HEK293T (cell line): ENCODE data around the gene NPAS3.
A peak's percentile ranks its signal among the peaks of the same experiment; 100 is the strongest.

Experiments
- CTCF ChIA-PET: fragments of 350-600 bp; formaldehyde crosslinking; extraction: SDS; loops from one replicate; lab custom pipeline; 2021; ENCODE audit warnings: antibody characterized with exemption, inconsistent platforms; lab: Yijun Ruan, JAX
- POLR2A ChIA-PET: fragments of 350-600 bp; formaldehyde crosslinking; extraction: SDS; loops from one replicate; lab custom pipeline; 2020; ENCODE audit warnings: antibody characterized with exemption, inconsistent platforms; lab: Yijun Ruan, JAX
- DNase-seq: peaks from one replicate; pipeline ENCODE4 v3.0.0; 2012; ENCODE audit warnings: mixed read lengths; ENCODE audit errors: extremely low spot score
- ARNT ChIP-seq: fragments of 450-650 bp; IDR thresholded peaks from 2 replicates; pipeline ENCODE4 v1.6.1; 2017; ENCODE audit warnings: mild to moderate bottlenecking
- BHLHE40 ChIP-seq: fragments of 450-650 bp; IDR thresholded peaks from 2 replicates; pipeline ENCODE4 v1.6.1; 2016; ENCODE audit warnings: mild to moderate bottlenecking, moderate library complexity, borderline replicate concordance
- CTBP1 ChIP-seq: fragments of 450-650 bp; IDR thresholded peaks from 2 replicates; pipeline ENCODE4 v1.6.1; 2016; ENCODE audit warnings: borderline replicate concordance
- ELF4 ChIP-seq: fragments of 450-650 bp; IDR thresholded peaks from 2 replicates; pipeline ENCODE4 v1.6.1; 2017; ENCODE audit warnings: antibody characterized with exemption
- FOXA1 ChIP-seq: fragments of 450-650 bp; IDR thresholded peaks from 2 replicates; pipeline ENCODE4 v1.6.1; 2016; ENCODE audit warnings: mild to moderate bottlenecking
- FOXK2 ChIP-seq: fragments of 450-650 bp; IDR thresholded peaks from 2 replicates; pipeline ENCODE4 v1.6.1; 2016; ENCODE audit warnings: mild to moderate bottlenecking
- FOXM1 ChIP-seq: fragments of 450-650 bp; IDR thresholded peaks from 2 replicates; pipeline ENCODE4 v1.6.1; 2017; ENCODE audit warnings: mild to moderate bottlenecking, borderline replicate concordance
- HDGF ChIP-seq: fragments of 450-650 bp; IDR thresholded peaks from 2 replicates; pipeline ENCODE4 v1.6.1; 2017; ENCODE audit warnings: antibody characterized with exemption, borderline replicate concordance
- L3MBTL2 ChIP-seq: fragments of 450-650 bp; conservative IDR thresholded peaks from 2 replicates; pipeline ENCODE4 v1.6.1; 2016; ENCODE audit warnings: mild to moderate bottlenecking
- LEF1 ChIP-seq: fragments of 450-650 bp; IDR thresholded peaks from 2 replicates; pipeline ENCODE4 v1.6.1; 2017; ENCODE audit warnings: mild to moderate bottlenecking, borderline replicate concordance
- NFRKB ChIP-seq: fragments of 450-650 bp; IDR thresholded peaks from 2 replicates; pipeline ENCODE4 v1.6.1; 2016; ENCODE audit warnings: mild to moderate bottlenecking, moderate library complexity
- SP1 ChIP-seq: fragments of 450-650 bp; IDR thresholded peaks from 2 replicates; pipeline ENCODE4 v1.6.1; 2017
- SUZ12 ChIP-seq: fragments of 450-650 bp; IDR thresholded peaks from 2 replicates; pipeline ENCODE4 v1.6.1; 2016; ENCODE audit warnings: mild to moderate bottlenecking
- TARDBP ChIP-seq: fragments of 450-650 bp; IDR thresholded peaks from 2 replicates; pipeline ENCODE4 v1.6.1; 2016
- ZNF384 ChIP-seq: fragments of 450-650 bp; IDR thresholded peaks from 2 replicates; pipeline ENCODE4 v1.6.1; 2016
- TF ChIP-seq, protein P1 (sequence below): fragments of 450-650 bp; IDR thresholded peaks from 2 replicates; pipeline ENCODE4 v1.6.1; 2016

Gene NPAS3

DNA sequence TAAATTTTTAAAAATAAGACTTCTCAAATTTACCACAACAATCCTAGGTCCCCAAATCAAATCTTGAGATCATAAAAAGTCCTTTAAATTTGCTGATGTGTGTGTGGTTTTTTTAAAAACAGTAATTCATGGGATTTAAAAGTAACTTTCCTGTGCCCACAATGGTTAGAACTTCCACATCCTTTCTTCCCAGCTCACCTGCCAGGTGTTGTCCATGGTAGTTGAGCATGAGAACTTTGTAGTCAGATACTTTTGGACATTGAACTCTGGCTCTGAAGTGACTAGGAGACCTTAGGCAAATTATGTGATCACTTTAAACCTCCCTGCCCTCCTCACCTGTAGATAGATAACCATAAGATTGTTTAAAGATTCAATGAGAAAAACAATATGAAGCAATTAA is 253.2 kb downstream of the NPAS3 start:
- CTCF ChIA-PET = no interaction called here
- TF ChIP-seq L3MBTL2 = no peak
- no peak for TF ChIP-seq BHLHE40
- no peak for TF ChIP-seq ZNF384
- no peak for TF ChIP-seq FOXM1
- no peak for TF ChIP-seq LEF1
- TF ChIP-seq NFRKB = no peak
- TF ChIP-seq, protein P1, sequence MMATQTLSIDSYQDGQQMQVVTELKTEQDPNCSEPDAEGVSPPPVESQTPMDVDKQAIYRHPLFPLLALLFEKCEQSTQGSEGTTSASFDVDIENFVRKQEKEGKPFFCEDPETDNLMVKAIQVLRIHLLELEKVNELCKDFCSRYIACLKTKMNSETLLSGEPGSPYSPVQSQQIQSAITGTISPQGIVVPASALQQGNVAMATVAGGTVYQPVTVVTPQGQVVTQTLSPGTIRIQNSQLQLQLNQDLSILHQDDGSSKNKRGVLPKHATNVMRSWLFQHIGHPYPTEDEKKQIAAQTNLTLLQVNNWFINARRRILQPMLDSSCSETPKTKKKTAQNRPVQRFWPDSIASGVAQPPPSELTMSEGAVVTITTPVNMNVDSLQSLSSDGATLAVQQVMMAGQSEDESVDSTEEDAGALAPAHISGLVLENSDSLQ = no peak
- no peak for TF ChIP-seq CTBP1
- no peak for TF ChIP-seq TARDBP
- TF ChIP-seq SP1 = no peak
- no peak for TF ChIP-seq FOXA1
- no peak for TF ChIP-seq HDGF
- DNase-seq = no peak
- POLR2A ChIA-PET = interaction anchor here (1.0 kb wide), 1 partner anchor 21 kb away, joined by 3 read pairs; no protein-coding TSS in a partner anchor

GRCh38 chr14:33194551-33194950 is 255.9 kb downstream of the NPAS3 start:
- ChIA-PET CTCF (no interaction called here), POLR2A (no interaction called here)
- no peak for TF ChIP-seq ZNF384
- TF ChIP-seq FOXA1 = no peak
- no peak for TF ChIP-seq FOXK2
- TF ChIP-seq FOXM1 = no peak
- TF ChIP-seq ELF4 = no peak
- TF ChIP-seq SP1 = no peak
- DNase-seq = no peak

- TF ChIP-seq BHLHE40 (no peak), ZNF384 (no peak), L3MBTL2 (no peak), FOXA1 (no peak)
- ChIA-PET CTCF (interaction anchor here (0.6 kb wide), 1 partner anchor 1927 kb away, joined by 3 read pairs; no protein-coding TSS in a partner anchor), POLR2A (no interaction called here)
- no peak for DNase-seq
These were observed 260.0 kb downstream of the NPAS3 start for GRCh38 chr14:33198684-33199083.

GRCh38 chr14:33201116-33201515 is 262.4 kb downstream of the NPAS3 start:
- CTCF ChIA-PET = no interaction called here
- DNase-seq = no peak
- POLR2A ChIA-PET = no interaction called here
- TF ChIP-seq SUZ12 = no peak

GRCh38 chr14:33206981-33207380 is 268.3 kb downstream of the NPAS3 start:
- POLR2A ChIA-PET = no interaction called here

DNA sequence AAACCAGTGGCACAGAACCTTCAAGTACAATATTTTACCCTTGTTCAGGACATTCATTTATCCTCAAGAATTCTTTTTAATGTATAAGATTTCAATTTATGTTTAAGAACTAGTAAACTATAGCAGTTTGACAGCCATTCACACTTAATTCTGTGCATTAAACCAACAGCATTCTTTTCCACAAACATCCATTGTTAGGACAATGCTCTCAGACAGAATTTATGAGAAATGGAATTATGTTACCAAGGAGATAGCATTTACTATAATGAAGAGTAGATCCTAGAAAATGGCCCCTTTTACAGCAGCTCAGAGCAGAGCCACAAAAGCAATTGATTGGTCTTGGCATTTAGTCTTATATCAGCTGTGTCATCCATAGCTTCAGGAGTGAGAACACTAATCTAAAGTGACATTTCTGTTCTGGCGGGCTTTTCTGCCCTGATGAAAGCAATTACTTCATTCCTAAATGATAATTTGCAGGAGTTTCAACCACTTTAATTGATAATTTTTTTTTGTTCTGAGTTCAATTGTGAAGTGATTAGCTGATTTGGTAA is 268.9 kb downstream of the NPAS3 start:
- DNase-seq = no peak
- CTCF ChIA-PET = no interaction called here
- TF ChIP-seq FOXM1 (no peak), LEF1 (no peak), ARNT (no peak), FOXA1 (no peak), HDGF (no peak), SP1 (no peak), NFRKB (no peak), SUZ12 (no peak)
- TF ChIP-seq, protein P1 = no peak
- POLR2A ChIA-PET = no interaction called here

More at GRCh38 chr14:33206981-33207380, 268.3 kb downstream of the NPAS3 start:
- TF ChIP-seq CTBP1 = no peak
- TF ChIP-seq NFRKB = no peak
- TF ChIP-seq, protein P1 = no peak
- no peak for TF ChIP-seq SUZ12
- no peak for TF ChIP-seq FOXM1
- TF ChIP-seq FOXK2 = no peak
- TF ChIP-seq FOXA1 = no peak
- no peak for TF ChIP-seq ELF4
- TF ChIP-seq ZNF384 = no peak
- no peak for TF ChIP-seq HDGF
- no peak for TF ChIP-seq SP1
- no peak for TF ChIP-seq BHLHE40
- TF ChIP-seq ARNT = no peak
- TF ChIP-seq TARDBP = no peak
- TF ChIP-seq LEF1 = no peak
- no peak for DNase-seq
- CTCF ChIA-PET = no interaction called here

- ChIA-PET CTCF (no interaction called here), POLR2A (no interaction called here)
- DNase-seq = peak; percentile 17
- no peak for TF ChIP-seq LEF1
- TF ChIP-seq NFRKB = no peak
- no peak for TF ChIP-seq TARDBP
- TF ChIP-seq FOXK2 = no peak
- no peak for TF ChIP-seq FOXA1
- TF ChIP-seq, protein P1 = no peak
- no peak for TF ChIP-seq L3MBTL2
- no peak for TF ChIP-seq HDGF
- no peak for TF ChIP-seq ARNT
- TF ChIP-seq BHLHE40 = no peak
- TF ChIP-seq ELF4 = no peak
- TF ChIP-seq SUZ12 = no peak
- no peak for TF ChIP-seq SP1
- no peak for TF ChIP-seq FOXM1
These were observed 271.6 kb downstream of the NPAS3 start for GRCh38 chr14:33210311-33210710.
